Peyer's patch (tissue), 4 donors: Measurements from ENCODE around the gene PCK1. TPM values are rescaled to one million over a fixed set of nuclear protein-coding genes. Genes with fewer than 3 reads are reported as not detected.

Source experiments
- DNase-seq, 3 donors: peaks; one replicate each; pipeline ENCODE4 v3.0.0-alpha.2; 2017 to 2019
- H3K27ac ChIP-seq, 4 donors: fragments of 200-600 bp; sonication (generic); one replicate each; pipeline ENCODE4 v1.5.1; 2016 to 2019
- H3K27me3 ChIP-seq, 2 donors: fragments of 200-600 bp; sonication (generic); one replicate each; pipeline ENCODE4 v1.5.1; 2019
- H3K36me3 ChIP-seq, 3 donors: fragments of 200-600 bp; sonication (generic); one replicate each; pipeline ENCODE4 v1.5.1; 2016 to 2019
- H3K4me1 ChIP-seq, 4 donors: fragments of 200-600 bp; sonication (generic); one replicate each; pipeline ENCODE4 v1.5.1; 2016 to 2019
- H3K4me3 ChIP-seq, 4 donors: fragments of 200-600 bp; sonication (generic); 1 replicate in 3 of 4; 2 replicates in 1 of 4; pipeline ENCODE4 v1.5.1; 2016 to 2019; ENCODE audit warnings: mild to moderate bottlenecking in 1 of 4
- H3K9me3 ChIP-seq, 4 donors: fragments of 200-600 bp; sonication (generic); one replicate each; pipeline ENCODE4 v1.5.1; 2016 to 2019; ENCODE audit warnings: mild to moderate bottlenecking in 1 of 4
- POLR2A ChIP-seq, 2 donors: fragments of 450-650 bp; IDR thresholded peaks; one replicate each; pipeline ENCODE4 v1.5.1; 2017; ENCODE audit warnings: antibody characterized with exemption in 2 of 2, mild to moderate bottlenecking in 2 of 2, moderate library complexity in 2 of 2
- total RNA-seq, 4 donors: library from RNA; depleted of rRNA; stranded (reverse); fragments of >200 nt; gene quantifications; one replicate each; pipeline ENCODE4 v1.1.0, GENCODE V29; 2016
- TF ChIP-seq, protein P1 (sequence below), 6 experiments: fragments of 450-650 bp in 4 of 6; fragments of 200-600 bp in 2 of 6; sonication (generic) in 1 of 6; IDR thresholded peaks; one replicate each; pipeline ENCODE4 v1.5.1; 2017 to 2019; ENCODE audit warnings: antibody characterized with exemption in 6 of 6, mild to moderate bottlenecking in 3 of 6, moderate library complexity in 1 of 6

Gene PCK1
- total RNA-seq, 4 donors from 2014 or later = 98.2 to 2,194 (median 572) TPM

DNA sequence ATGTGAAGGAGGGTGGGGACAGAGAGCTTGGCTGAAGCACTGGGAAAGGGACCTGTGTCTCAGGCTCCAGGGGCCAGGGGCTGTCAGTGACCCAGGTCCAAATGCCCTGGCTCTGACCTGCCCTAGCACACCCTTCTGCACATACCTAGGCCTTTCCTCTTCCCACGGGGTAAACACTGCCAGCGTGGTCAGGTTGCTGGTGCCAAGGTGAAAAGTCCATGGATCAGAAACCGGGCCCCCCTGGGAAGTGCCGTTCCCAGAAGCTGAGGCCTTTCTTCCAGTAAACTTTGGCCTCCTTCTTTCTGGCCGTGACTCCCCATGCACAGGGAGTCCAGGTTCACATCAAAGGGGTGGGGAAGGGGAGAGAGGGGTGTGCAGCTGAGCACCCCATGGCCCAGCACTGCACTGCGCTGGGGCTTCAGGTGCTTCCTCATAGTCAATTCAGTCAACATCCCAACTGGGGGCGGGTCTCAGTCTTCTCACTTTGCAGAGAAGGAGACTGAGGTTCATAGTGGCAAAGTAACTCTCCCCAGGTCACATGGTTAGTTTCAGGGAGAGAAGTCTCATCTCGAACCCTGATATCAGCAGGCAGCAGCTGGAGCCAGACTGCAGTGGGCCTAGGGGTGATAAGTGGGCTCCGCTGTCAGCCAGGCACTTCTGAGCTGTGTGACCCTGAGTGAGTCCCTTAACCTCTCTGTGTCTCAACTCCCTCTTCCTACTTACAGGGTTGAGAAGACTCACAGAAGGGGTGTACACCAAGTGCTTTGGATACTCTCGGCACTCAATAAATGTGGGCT lies 17.0 kb downstream of the PCK1 start:
- peaks cover 0 to 35% (median 0%) of the 10 kb centered on the region in 4 donors for H3K4me1 ChIP-seq
- peak overlapping the region in 2 of 4 donors; percentile 30 to 76 for H3K27ac ChIP-seq
- peak in 2 of 3 donors; percentile 76 to 80 for DNase-seq

DNA sequence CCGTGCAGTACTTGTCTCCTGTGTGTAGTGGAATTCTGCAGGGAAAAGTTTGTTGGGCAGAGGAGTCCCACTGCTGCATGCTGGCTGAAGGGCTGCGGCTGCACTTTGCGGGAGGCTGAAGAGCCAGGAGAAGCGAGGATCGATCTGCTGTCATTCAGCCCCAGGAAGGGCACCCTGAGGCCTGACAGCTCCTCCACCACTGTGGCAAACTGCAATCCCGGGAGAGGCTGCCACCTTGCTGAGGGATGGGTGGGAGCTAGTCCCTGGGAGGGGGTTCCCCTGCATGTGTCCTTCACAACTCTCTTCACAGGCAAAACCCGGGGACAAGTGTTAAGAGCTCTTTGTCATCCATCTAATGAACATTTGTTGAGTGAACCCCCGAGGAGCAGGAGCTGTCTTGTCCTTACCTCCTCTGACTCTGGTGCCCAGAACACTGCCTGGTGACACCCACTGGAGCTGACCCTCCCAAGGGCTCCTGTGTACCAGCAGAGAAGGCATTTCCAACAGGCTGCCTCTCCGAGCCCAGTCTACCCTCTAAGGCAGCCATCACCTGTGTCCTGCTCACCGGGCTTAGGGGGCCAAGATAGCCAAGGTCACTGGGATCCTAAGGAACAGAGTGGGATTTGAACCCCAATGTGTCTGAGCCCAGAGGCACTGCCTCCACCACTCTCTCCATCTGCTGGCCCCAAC lies 17.7 kb downstream of the PCK1 start:
- Histone ChIP-seq H3K36me3 (no peaks in the 10 kb centered on the region), H3K27me3 (no peaks in the 10 kb centered on the region), H3K9me3 (no peaks in the 10 kb centered on the region), H3K27ac (peak overlapping the region in 1 of 4 donors; percentile 76), H3K4me3 (no peak overlapping the region), H3K4me1 (peaks cover 0 to 35% (median 0%) of the 10 kb centered on the region in 4 donors)
- no peak for DNase-seq
- no peak for TF ChIP-seq POLR2A (IDR thresholded peaks at IDR 0.05)

More for the DNA sequence above, 17.0 kb downstream of the PCK1 start:
- Histone ChIP-seq H3K27me3 (no peaks in the 10 kb centered on the region), H3K9me3 (no peaks in the 10 kb centered on the region), H3K36me3 (no peaks in the 10 kb centered on the region), H3K4me3 (no peak overlapping the region)
- TF ChIP-seq POLR2A (IDR thresholded peaks at IDR 0.05) = no peak
- TF ChIP-seq, protein P1, sequence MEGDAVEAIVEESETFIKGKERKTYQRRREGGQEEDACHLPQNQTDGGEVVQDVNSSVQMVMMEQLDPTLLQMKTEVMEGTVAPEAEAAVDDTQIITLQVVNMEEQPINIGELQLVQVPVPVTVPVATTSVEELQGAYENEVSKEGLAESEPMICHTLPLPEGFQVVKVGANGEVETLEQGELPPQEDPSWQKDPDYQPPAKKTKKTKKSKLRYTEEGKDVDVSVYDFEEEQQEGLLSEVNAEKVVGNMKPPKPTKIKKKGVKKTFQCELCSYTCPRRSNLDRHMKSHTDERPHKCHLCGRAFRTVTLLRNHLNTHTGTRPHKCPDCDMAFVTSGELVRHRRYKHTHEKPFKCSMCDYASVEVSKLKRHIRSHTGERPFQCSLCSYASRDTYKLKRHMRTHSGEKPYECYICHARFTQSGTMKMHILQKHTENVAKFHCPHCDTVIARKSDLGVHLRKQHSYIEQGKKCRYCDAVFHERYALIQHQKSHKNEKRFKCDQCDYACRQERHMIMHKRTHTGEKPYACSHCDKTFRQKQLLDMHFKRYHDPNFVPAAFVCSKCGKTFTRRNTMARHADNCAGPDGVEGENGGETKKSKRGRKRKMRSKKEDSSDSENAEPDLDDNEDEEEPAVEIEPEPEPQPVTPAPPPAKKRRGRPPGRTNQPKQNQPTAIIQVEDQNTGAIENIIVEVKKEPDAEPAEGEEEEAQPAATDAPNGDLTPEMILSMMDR (IDR thresholded peaks at IDR 0.05) = no peak

DNA sequence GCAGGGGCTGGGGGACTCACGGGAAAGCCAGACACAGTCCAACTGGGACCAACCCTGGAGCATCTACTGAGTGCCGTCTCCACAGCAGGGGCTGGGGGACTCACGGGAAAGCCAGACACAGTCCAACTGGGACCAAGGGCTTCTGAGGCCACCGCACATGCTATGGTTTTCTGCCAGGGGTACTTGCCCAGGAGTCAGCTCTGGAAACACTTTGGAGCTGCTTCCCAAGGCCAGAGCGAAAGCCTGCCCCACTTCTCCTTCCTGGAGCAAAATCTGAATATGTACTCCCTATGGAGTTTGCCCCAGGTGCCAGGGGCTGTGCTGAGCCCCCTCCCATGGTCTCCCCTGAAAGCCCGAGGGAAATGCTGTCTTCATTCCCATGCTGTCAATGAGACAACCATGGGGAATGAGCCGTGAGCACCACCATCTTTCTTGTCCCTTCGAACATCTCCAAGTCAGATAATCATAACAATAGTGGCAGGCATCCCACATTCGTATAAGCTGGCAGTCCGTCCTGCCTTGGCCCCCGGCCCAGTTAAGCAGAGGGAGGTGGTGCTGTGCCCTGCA lies 18.5 kb downstream of the PCK1 start:
- H3K4me1 ChIP-seq = peaks cover 0 to 35% (median 0%) of the 10 kb centered on the region in 4 donors
- TF ChIP-seq POLR2A (IDR thresholded peaks at IDR 0.05) = no peak
- TF ChIP-seq, protein P1 (IDR thresholded peaks at IDR 0.05) = no peak

DNA sequence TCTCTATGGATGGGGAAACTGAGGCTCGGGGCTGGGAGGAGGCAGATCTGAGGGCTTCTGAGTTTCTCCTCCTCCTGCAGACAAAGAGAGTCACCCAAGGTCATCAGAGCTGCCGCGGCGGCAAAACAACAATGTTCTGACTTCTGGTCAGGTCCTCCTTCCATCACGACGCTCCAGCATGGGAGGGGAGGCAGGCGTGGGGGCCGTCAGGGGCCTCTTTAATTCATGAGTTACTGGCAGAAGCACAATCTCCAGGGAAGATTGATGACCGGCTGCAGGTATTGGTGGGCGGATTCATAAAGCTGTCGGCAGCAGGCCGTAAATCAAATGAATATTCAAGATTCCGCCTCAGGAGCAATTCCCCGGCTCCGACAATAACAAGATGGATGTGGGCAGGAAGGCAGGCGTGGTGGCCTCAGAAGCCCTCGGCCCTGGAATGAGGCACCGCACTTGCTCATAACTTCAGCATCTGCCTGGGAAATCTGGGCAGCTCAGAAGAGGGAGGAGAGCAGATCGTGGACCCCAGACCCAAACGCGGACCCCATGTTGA lies 19.1 kb downstream of the PCK1 start:
- no peak for DNase-seq
- Histone ChIP-seq H3K36me3 (no peaks in the 10 kb centered on the region), H3K4me1 (peaks cover 0 to 35% (median 0%) of the 10 kb centered on the region in 4 donors), H3K4me3 (no peak overlapping the region), H3K9me3 (no peaks in the 10 kb centered on the region), H3K27me3 (no peaks in the 10 kb centered on the region), H3K27ac (peak overlapping the region in 2 of 4 donors; percentile 83 to 88)
- no peak for TF ChIP-seq POLR2A (IDR thresholded peaks at IDR 0.05)
- TF ChIP-seq, protein P1 (IDR thresholded peaks at IDR 0.05) = no peak

More for the DNA sequence above, 18.5 kb downstream of the PCK1 start:
- DNase-seq = no peak
- Histone ChIP-seq H3K4me3 (no peak overlapping the region), H3K9me3 (no peaks in the 10 kb centered on the region), H3K27ac (peak overlapping the region in 1 of 4 donors; percentile 88), H3K27me3 (no peaks in the 10 kb centered on the region), H3K36me3 (no peaks in the 10 kb centered on the region)

DNA sequence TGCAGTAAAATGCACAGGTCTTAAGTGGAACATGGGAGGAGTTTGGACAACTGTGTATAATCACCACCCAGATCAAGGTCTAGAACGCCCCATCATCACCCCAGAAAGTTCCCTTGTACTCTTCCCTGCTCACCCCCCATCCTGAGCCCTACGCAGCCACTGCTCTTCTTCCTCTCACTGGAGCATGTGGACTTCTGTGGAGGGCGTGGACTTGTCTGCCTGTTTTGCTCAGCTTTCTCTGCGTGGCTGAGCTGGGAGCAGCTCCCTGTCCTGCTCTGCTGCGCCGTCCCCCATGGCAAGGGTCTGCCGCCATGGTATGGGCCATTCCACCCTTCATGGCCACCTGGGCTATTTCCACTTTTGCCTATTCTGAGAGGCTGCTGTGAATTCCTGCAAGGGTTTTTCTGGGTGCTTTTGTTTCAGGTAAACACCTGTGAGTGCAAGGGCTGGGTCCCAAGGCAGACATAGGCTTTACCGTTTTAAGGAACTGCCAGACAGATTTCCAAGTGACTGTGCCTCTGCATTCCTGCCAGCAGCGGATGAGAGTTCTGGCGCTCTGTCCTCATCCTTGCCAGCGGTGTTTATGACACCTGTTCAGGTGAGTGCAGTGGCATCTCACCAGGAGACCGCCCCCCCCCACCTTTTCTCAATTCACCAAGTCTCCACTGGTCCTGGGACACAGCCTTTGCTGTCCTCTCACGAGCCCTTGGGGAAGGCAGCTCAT lies 19.7 kb downstream of the PCK1 start:
- peak in 1 of 2 donors; percentile 63 for TF ChIP-seq POLR2A (IDR thresholded peaks at IDR 0.05)
- TF ChIP-seq, protein P1 (IDR thresholded peaks at IDR 0.05) = peak in 1 of 6 experiments; percentile 15
- DNase-seq = peak in 1 of 3 donors; percentile 70
- Histone ChIP-seq H3K9me3 (no peaks in the 10 kb centered on the region), H3K4me3 (peak overlapping the region in 1 of 4 donors; percentile 39), H3K27me3 (no peaks in the 10 kb centered on the region), H3K4me1 (peaks cover 0 to 35% (median 0%) of the 10 kb centered on the region in 4 donors), H3K36me3 (no peaks in the 10 kb centered on the region), H3K27ac (peak overlapping the region in 3 of 4 donors; percentile 3 to 88 (median 83))
